ENCODE measurements around the gene CCDC85C. TPM values are rescaled to one million over a fixed set of nuclear protein-coding genes. Genes with fewer than 3 reads are reported as not detected.

Gene CCDC85C
- total RNA-seq, 2 donors from 2014 or later = 32.8 to 45.8 TPM

- TF ChIP-seq CTCF (conservative IDR thresholded peaks at IDR 0.05) = no peak
- DNase-seq = no peak
- Histone ChIP-seq H3K36me3 (ENCODE audit: control insufficient read depth, insufficient read depth, low read length) (peaks cover 42% of the 10 kb centered on the region), H3K4me1 (ENCODE audit: control insufficient read depth, insufficient read depth, low read length) (no peaks in the 10 kb centered on the region), H3K27ac (ENCODE audit: low read depth, low read length) (no peak overlapping the region), H3K9me3 (ENCODE audit: control insufficient read depth, low read length) (no peaks in the 10 kb centered on the region), H3K27me3 (ENCODE audit: control insufficient read depth, insufficient read depth, low read length, poor library complexity, severe bottlenecking) (no peaks in the 10 kb centered on the region), H3K4me3 (ENCODE audit: low read length) (no peak overlapping the region), H3K9ac (ENCODE audit: extremely low read depth, low read length, poor library complexity, severe bottlenecking) (no peak overlapping the region)
- Mint-ChIP-seq H3K4me3 (no peak overlapping the region), H3K36me3 (ENCODE audit: low read depth) (peaks cover 23% of the 10 kb centered on the region), H3K27me3 (ENCODE audit: insufficient read depth) (no peaks in the 10 kb centered on the region), H3K4me1 (peaks cover 3% of the 10 kb centered on the region), H3K27ac (no peak overlapping the region), H3K9me3 (no peaks in the 10 kb centered on the region)
- WGBS, 2 experiments (ENCODE audit: insufficient coverage in 1 of 2, insufficient read length in 1 of 2) = 90 to 94% methylated on average over 15 to 16 of the region's 16 CpGs
Observed at GRCh38 chr14:99512571-99513182, 91.3 kb downstream of the CCDC85C start.

- peaks cover 29% of the 10 kb centered on the region for H3K36me3 Mint-ChIP-seq (ENCODE audit: low read depth)
- H3K4me1 Mint-ChIP-seq = peaks cover 3% of the 10 kb centered on the region
- H3K9me3 Mint-ChIP-seq = no peaks in the 10 kb centered on the region
- no peaks in the 10 kb centered on the region for H3K27me3 ChIP-seq (ENCODE audit: control insufficient read depth, insufficient read depth, low read length, poor library complexity, severe bottlenecking)
- H3K9me3 ChIP-seq (ENCODE audit: control insufficient read depth, low read length) = no peaks in the 10 kb centered on the region
- DNase-seq = no peak
- no peak overlapping the region for H3K27ac Mint-ChIP-seq
- no peak overlapping the region for H3K27ac ChIP-seq (ENCODE audit: low read depth, low read length)
- H3K9ac ChIP-seq (ENCODE audit: extremely low read depth, low read length, poor library complexity, severe bottlenecking) = no peak overlapping the region
- H3K36me3 ChIP-seq (ENCODE audit: control insufficient read depth, insufficient read depth, low read length) = peaks cover 48% of the 10 kb centered on the region
- no peaks in the 10 kb centered on the region for H3K4me1 ChIP-seq (ENCODE audit: control insufficient read depth, insufficient read depth, low read length)
- TF ChIP-seq CTCF (conservative IDR thresholded peaks at IDR 0.05) = no peak
- no peak overlapping the region for H3K4me3 Mint-ChIP-seq
- H3K27me3 Mint-ChIP-seq (ENCODE audit: insufficient read depth) = no peaks in the 10 kb centered on the region
- 93 to 100% methylated on average over 4 to 10 of the region's 10 CpGs for WGBS, 2 experiments (ENCODE audit: insufficient coverage in 1 of 2, insufficient read length in 1 of 2)
- H3K4me3 ChIP-seq (ENCODE audit: low read length) = no peak overlapping the region
Observed at GRCh38 chr14:99512110-99512449, 91.9 kb downstream of the CCDC85C start.

- no peaks in the 10 kb centered on the region for H3K9me3 Mint-ChIP-seq
- H3K4me1 Mint-ChIP-seq = peaks cover 3% of the 10 kb centered on the region
- Histone ChIP-seq H3K27ac (ENCODE audit: low read depth, low read length) (peak overlapping the region; percentile 74), H3K9ac (ENCODE audit: extremely low read depth, low read length, poor library complexity, severe bottlenecking) (no peak overlapping the region), H3K36me3 (ENCODE audit: control insufficient read depth, insufficient read depth, low read length) (peaks cover 54% of the 10 kb centered on the region), H3K9me3 (ENCODE audit: control insufficient read depth, low read length) (no peaks in the 10 kb centered on the region), H3K4me1 (ENCODE audit: control insufficient read depth, insufficient read depth, low read length) (no peaks in the 10 kb centered on the region), H3K4me3 (ENCODE audit: low read length) (no peak overlapping the region), H3K27me3 (ENCODE audit: control insufficient read depth, insufficient read depth, low read length, poor library complexity, severe bottlenecking) (no peaks in the 10 kb centered on the region)
- no peak overlapping the region for H3K27ac Mint-ChIP-seq
- H3K27me3 Mint-ChIP-seq (ENCODE audit: insufficient read depth) = no peaks in the 10 kb centered on the region
- H3K4me3 Mint-ChIP-seq = no peak overlapping the region
- no peak for DNase-seq
- no peak for TF ChIP-seq CTCF (conservative IDR thresholded peaks at IDR 0.05)
- WGBS, 2 experiments (ENCODE audit: insufficient coverage in 1 of 2, insufficient read length in 1 of 2) = 95 to 97% methylated on average over 9 to 12 of the region's 12 CpGs
- peaks cover 34% of the 10 kb centered on the region for H3K36me3 Mint-ChIP-seq (ENCODE audit: low read depth)
Observed at GRCh38 chr14:99511421-99512109, 92.4 kb downstream of the CCDC85C start.

All from endodermal cell (in vitro differentiated cells).